Measurements from ENCODE around the gene KIF3B.
"Not testable (repeated sequence)": the region's sequence is repeated elsewhere in the genome, so short reads cannot be mapped to it uniquely, and the experiment has no call there.

KIF3B gene

GRCh38 chr20:32315891-32316290, 38.4 kb downstream of the KIF3B start:
- no peak overlapping the region for H3K27ac ChIP-seq
- TF ChIP-seq, protein P1, sequence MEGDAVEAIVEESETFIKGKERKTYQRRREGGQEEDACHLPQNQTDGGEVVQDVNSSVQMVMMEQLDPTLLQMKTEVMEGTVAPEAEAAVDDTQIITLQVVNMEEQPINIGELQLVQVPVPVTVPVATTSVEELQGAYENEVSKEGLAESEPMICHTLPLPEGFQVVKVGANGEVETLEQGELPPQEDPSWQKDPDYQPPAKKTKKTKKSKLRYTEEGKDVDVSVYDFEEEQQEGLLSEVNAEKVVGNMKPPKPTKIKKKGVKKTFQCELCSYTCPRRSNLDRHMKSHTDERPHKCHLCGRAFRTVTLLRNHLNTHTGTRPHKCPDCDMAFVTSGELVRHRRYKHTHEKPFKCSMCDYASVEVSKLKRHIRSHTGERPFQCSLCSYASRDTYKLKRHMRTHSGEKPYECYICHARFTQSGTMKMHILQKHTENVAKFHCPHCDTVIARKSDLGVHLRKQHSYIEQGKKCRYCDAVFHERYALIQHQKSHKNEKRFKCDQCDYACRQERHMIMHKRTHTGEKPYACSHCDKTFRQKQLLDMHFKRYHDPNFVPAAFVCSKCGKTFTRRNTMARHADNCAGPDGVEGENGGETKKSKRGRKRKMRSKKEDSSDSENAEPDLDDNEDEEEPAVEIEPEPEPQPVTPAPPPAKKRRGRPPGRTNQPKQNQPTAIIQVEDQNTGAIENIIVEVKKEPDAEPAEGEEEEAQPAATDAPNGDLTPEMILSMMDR (conservative IDR thresholded peaks at IDR 0.05) = no peak
- TF ChIP-seq ZFX (IDR thresholded peaks at IDR 0.05) = no peak

GRCh38 chr20:32316667-32317066, 39.2 kb downstream of the KIF3B start:
- no peak overlapping the region for H3K27ac ChIP-seq

GRCh38 chr20:32319100-32319499, 41.6 kb downstream of the KIF3B start:
- TF ChIP-seq ZFX (IDR thresholded peaks at IDR 0.05) = no peak
- TF ChIP-seq, protein P1 (conservative IDR thresholded peaks at IDR 0.05) = no peak

More at GRCh38 chr20:32316667-32317066, 39.2 kb downstream of the KIF3B start:
- no peak for TF ChIP-seq ZFX (IDR thresholded peaks at IDR 0.05)
- TF ChIP-seq, protein P1 (conservative IDR thresholded peaks at IDR 0.05) = no peak

DNA sequence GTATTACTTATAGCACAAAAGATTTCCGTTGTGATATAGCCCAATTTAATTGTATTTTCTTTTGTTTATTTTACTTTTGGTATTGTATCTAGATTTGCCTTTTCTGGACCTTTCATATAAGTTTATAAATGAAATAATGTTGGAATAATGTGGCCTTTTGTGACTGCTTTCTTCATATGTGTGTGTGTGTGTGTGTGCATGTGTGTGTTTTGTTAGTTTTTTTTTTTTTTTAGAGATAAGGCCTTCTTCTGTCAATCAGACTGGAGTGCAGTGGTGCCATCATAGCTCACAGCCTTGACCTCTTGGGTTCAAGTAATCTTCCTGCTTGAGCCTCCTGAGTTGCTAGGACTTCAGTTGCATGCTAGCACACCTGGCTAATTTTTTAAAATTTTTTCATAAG, 42.9 kb downstream of the KIF3B start:
- no peak for TF ChIP-seq ZFX (IDR thresholded peaks at IDR 0.05)
- TF ChIP-seq, protein P1 (conservative IDR thresholded peaks at IDR 0.05) = no peak
- H3K27ac ChIP-seq = no peak overlapping the region

More at GRCh38 chr20:32319100-32319499, 41.6 kb downstream of the KIF3B start:
- H3K27ac ChIP-seq = no peak overlapping the region

GRCh38 chr20:32321390-32321789, 43.9 kb downstream of the KIF3B start:
- no peak for TF ChIP-seq ZFX (IDR thresholded peaks at IDR 0.05)
- TF ChIP-seq, protein P1 (conservative IDR thresholded peaks at IDR 0.05) = no peak
- no peak overlapping the region for H3K27ac ChIP-seq

DNA sequence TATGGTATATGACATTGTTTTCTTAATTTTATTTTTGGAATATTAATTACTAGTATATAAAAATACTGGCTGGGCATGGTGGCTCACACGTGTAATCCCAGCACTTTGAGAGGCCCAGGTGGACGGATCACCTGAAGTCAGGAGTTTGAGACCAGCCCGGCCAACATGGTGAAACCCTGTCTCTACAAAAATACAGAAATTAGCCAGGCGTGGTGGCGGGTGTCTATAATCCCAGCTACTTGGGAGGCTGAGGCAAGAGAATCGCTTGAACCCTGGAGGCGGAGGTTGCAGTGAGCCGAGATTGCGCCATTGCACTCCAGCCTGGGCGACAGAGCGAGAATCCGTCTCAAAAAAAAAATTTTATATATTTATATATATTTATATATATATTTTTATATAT, 44.8 kb downstream of the KIF3B start:
- not testable (repeated sequence) for H3K27ac ChIP-seq

DNA sequence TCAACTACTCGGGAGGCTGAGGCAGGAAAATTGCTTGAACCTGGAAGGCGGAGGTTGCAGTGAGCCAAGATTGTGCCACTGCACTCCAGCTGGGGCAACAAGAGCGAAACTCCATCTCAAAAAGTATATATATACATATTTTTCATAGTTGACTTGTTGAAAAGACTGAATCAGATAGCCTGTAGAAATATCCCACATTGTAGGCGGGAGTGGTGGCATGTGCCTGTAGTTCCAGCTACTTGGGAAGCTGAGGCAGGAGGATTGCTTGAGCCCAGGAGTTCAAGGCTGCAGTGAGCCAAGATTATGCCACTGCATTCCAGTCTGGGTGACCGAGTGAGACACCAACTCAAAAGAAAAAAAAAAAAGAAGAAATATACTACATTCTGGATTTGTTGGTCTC, 46.3 kb downstream of the KIF3B start:
- not testable (repeated sequence) for H3K27ac ChIP-seq

DNA sequence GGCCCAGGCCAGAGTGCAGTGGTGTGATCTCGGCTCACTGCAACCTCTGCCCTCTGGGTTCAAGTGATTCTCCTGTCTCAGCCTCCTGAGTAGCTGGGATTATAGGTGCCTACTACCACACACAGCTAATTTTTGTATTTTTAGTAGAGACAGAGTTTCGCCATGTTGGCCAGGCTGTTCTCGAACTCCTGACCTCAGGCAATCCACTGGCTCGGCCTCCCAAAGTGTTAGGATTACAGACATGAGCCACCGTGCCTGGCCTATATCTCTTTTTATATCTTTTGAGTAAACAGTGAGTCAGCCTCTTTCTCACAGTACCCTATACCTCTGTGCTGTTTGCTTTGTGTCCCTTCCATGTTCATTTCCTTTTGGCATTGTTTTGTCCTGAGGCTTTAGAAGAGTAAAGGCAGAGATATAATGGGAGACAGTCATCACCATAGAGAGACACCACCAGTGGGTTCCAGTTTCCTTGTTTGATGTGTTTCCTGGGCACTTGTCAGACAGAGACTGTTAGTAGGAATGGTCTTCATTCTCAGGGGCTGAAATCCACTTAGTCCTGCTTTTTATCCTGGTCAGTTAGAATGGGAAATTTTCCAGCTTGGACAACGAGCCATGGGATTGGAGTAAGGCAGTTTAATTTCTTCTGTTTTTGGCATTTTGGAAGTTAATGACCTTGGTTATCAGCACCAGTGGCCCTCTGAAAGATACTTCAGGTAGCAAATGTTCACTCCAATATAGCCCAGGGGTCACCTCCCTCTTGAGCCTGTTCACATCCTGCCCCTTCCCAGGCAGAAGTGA, 48.5 kb downstream of the KIF3B start:
- TF ChIP-seq, protein P1 (conservative IDR thresholded peaks at IDR 0.05) = no peak
- no peak for TF ChIP-seq ZFX (IDR thresholded peaks at IDR 0.05)
- H3K27ac ChIP-seq = peak overlapping the region; percentile 78

Data from C4-2B (cell line).